Activated T-cell treated with anti-CD3 and anti-CD28 coated beads, Interleukin-2, amount 50 U/mL, for 4 hours (primary cell): ENCODE results near the gene KRTAP10-2. TPM values are rescaled to one million over a fixed set of nuclear protein-coding genes. Genes with fewer than 3 reads are reported as not detected.
"Not testable (repeated sequence)": the region's sequence is repeated elsewhere in the genome, so short reads cannot be mapped to it uniquely, and the experiment has no call there.

Experiments
- ATAC-seq, 2 donors: fragments of 200-7000 bp; cut with Tn5 transposase; one replicate each; pipeline ENCODE4 v1.10.0; 2021
- DNase-seq: peaks from one replicate; pipeline ENCODE4 v3.0.0-alpha.2; 2020
- H3K27me3 Mint-ChIP-seq: one replicate; pipeline ENCODE4 v1.8.0; 2021; ENCODE audit warnings: low read depth, mixed read lengths
- H3K36me3 Mint-ChIP-seq: one replicate; pipeline ENCODE4 v1.8.0; 2022; ENCODE audit warnings: mixed read lengths; ENCODE audit not compliant: insufficient read depth
- H3K4me1 Mint-ChIP-seq: one replicate; pipeline ENCODE4 v1.8.0; 2021; ENCODE audit warnings: low read depth, mixed read lengths
- H3K4me3 Mint-ChIP-seq: one replicate; pipeline ENCODE4 v1.8.0; 2021; ENCODE audit warnings: mild to moderate bottlenecking, moderate library complexity, mixed read lengths
- H3K9me3 Mint-ChIP-seq: one replicate; pipeline ENCODE4 v1.8.0; 2021; ENCODE audit warnings: mixed read lengths
- total RNA-seq, 3 donors: library from RNA; stranded (reverse); gene quantifications; one replicate each; pipeline ENCODE4 v1.2.1, GENCODE V29; 2021

KRTAP10-2 gene
- total RNA-seq, 3 donors from 2014 or later = not detected

DNA sequence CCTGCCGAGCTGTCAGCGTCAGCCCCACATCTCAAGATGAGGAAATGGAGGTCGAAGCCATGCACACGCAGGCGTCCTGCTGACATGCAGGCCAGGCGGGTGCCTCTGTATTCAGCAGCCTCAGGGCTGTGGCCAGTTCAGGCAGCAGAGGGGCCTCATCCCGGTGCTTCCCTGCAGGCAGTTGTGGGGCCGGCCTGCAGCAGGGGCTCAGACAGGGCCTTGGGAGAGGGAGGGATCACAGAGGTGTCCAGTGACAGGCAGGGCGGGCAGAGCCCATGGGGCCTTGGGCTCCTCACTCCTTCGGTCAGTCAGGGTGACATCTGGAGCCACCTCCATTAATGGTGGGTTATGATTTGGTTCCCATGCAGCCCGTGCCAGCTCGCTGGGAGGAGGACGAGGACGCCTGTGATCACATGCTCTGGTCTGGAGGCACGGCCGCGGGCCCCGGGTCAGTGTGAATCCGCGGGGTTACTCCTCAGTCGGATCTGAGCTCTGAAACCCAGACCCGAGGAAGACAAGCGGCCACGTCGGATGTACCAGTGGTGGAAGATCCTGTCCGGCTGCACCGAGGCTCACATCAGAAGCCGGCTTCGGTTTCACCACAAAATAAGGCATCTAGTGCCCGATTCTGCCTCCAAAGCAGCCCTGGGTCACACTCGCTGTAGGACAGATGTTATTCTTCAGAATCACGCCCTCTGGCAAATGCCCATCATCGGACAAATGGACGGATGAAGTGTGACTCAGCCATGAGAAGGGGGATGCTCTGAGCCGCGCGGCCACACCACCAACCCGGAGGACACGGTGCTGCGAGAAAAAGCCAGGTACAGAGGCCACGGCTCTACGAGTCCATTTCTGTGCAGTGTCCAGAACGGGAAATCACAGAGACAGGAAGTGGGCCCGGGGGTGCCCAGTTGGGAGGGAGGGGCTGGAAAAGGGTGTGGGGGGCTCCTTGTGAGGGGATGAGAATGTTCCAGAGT lies 44.7 kb downstream of the KRTAP10-2 start:
- no peak for DNase-seq
- Mint-ChIP-seq H3K9me3 (no peaks in the 10 kb centered on the region), H3K4me1 (no peaks in the 10 kb centered on the region), H3K27me3 (no peaks in the 10 kb centered on the region), H3K36me3 (no peaks in the 10 kb centered on the region), H3K4me3 (no peak overlapping the region)
- no peak for ATAC-seq

- Mint-ChIP-seq H3K4me1 (no peaks in the 10 kb centered on the region), H3K9me3 (no peaks in the 10 kb centered on the region), H3K36me3 (no peaks in the 10 kb centered on the region), H3K27me3 (no peaks in the 10 kb centered on the region), H3K4me3 (no peak overlapping the region)
- no peak for ATAC-seq
- no peak for DNase-seq
Measured at GRCh38 chr21:44505673-44506278, 45.5 kb downstream of the KRTAP10-2 start.

DNA sequence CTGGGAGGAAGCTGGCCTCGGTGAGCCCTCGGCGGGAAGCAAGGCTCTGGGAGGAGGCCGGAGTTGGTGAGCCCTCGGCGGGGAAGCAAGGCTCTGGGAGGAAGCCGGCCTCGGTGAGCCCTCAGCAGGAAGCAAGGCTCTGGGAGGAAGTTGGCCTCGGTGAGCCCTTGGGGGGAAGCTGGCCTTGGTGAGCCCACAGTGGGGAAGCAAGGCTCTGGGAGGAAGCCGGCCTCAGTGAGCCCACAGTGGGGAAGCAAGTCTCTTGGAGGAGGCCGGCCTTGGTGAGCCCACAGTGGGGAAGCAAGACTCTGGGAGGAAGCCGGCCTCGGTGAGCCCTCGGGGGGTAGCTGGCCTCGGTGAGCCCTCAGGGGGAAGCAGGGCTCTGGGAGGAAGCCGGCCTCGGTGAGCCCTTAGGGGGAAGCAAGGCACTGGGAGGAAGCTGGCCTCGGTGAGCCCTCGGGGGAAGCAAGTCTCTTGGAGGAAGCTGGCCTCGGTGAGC lies 47.4 kb downstream of the KRTAP10-2 start:
- Mint-ChIP-seq H3K9me3 (no peaks in the 10 kb centered on the region), H3K4me3 (no peak overlapping the region), H3K36me3 (no peaks in the 10 kb centered on the region), H3K4me1 (no peaks in the 10 kb centered on the region), H3K27me3 (peaks cover 2% of the 10 kb centered on the region)
- ATAC-seq = no peak
- DNase-seq = no peak

GRCh38 chr21:44503006-44503889 lies 48.1 kb downstream of the KRTAP10-2 start:
- H3K9me3 Mint-ChIP-seq, ATAC-seq, H3K27me3 Mint-ChIP-seq, H3K36me3 Mint-ChIP-seq, DNase-seq, H3K4me3 Mint-ChIP-seq, H3K4me1 Mint-ChIP-seq: not testable (repeated sequence)

DNA sequence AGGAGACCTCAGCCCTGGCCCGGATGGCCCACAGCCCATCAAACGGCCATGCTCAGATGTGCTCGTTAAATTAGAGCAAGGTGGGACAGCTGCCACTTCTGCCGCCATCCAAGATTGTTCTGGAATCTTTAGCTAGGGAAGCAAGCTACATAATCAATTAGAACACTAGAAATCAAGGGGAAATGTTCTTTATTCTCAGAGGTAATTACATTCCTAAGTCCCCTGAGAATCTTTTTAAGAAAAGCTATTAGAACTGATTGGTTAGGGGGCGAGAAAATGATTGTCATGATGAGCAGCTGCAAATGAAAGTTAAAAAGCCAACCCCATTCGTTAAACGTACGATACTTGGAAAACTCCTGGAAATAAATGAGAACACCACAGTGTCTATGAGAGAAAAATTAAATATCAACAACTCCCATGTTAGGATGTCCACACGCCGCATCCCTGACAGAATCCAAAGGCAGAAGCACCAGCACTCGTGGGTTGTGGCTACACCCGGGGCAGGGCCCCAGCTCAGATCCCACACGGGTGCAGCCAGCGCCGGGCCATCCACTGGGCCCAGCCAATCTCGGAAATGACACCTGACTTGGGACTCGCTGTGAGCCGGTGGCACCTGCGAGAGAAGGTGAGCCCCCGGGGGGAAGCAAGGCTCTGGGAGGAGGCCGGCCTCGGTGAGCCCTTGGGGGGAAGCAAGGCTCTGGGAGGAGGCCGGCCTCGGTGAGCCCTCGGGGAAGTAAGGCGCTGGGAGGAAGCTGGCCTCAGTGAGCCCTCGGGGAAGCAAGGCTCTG lies 48.9 kb downstream of the KRTAP10-2 start:
- H3K4me3 Mint-ChIP-seq = no peak overlapping the region
- H3K27me3 Mint-ChIP-seq = peaks cover 11% of the 10 kb centered on the region
- H3K4me1 Mint-ChIP-seq = no peaks in the 10 kb centered on the region
- H3K36me3 Mint-ChIP-seq = no peaks in the 10 kb centered on the region
- no peak for DNase-seq
- no peaks in the 10 kb centered on the region for H3K9me3 Mint-ChIP-seq
- ATAC-seq = no peak

Other genes starting within 250 kb of the KRTAP10-2 start
- 10 to 100 TPM; 30.2 to 32.7 (median 30.5) TPM for gene CFAP410, start 212.1 kb downstream of the KRTAP10-2 start, total RNA-seq
- 10 to 100 TPM in 1 of 3 donors, 1 to 10 TPM in 1, under 1 TPM in 1; 0.95 to 21.6 (median 2.5) TPM for gene TRPM2, start 197.9 kb downstream of the KRTAP10-2 start, total RNA-seq
- gene LRRC3, start 96.0 kb downstream of the KRTAP10-2 start, total RNA-seq = under 1 TPM; 0.24 to 0.57 (median 0.35) TPM
- not detected for gene KRTAP10-1, start 11.3 kb downstream of the KRTAP10-2 start, total RNA-seq
- not detected for gene KRTAP10-3, start 7.3 kb upstream of the KRTAP10-2 start, total RNA-seq
- gene KRTAP10-4, start 22.2 kb upstream of the KRTAP10-2 start, total RNA-seq = not detected
- gene KRTAP10-5, start 29.1 kb upstream of the KRTAP10-2 start, total RNA-seq = not detected
- not detected for gene KRTAP10-6, start 41.0 kb upstream of the KRTAP10-2 start, total RNA-seq
- not detected for gene KRTAP10-7, start 49.1 kb upstream of the KRTAP10-2 start, total RNA-seq
- not detected for gene KRTAP10-8, start 60.6 kb upstream of the KRTAP10-2 start, total RNA-seq
- not detected for gene KRTAP10-9, start 75.6 kb upstream of the KRTAP10-2 start, total RNA-seq
- not detected for gene KRTAP10-10, start 85.9 kb upstream of the KRTAP10-2 start, total RNA-seq
- gene KRTAP10-11, start 94.9 kb upstream of the KRTAP10-2 start, total RNA-seq = not detected
- gene KRTAP12-4, start 103.2 kb upstream of the KRTAP10-2 start, total RNA-seq = not detected
- not detected for gene KRTAP12-3, start 106.4 kb upstream of the KRTAP10-2 start, total RNA-seq
- gene KRTAP12-2, start 115.4 kb upstream of the KRTAP10-2 start, total RNA-seq = not detected
- gene KRTAP12-1, start 130.7 kb upstream of the KRTAP10-2 start, total RNA-seq = not detected
- gene KRTAP10-12, start 145.7 kb upstream of the KRTAP10-2 start, total RNA-seq = not detected
- gene TSPEAR, start 160.1 kb upstream of the KRTAP10-2 start, total RNA-seq = not detected